ENCODE measurements around the gene HNRNPU.
A peak's percentile ranks its signal among the peaks of the same experiment; 100 is the strongest.

Gene HNRNPU

GRCh38 chr1:244864253-244865027, at the start of gene HNRNPU:
Gene HNRNPU (minus strand): TSS chr1:244864543. CDS start chr1:244864307, 236 bp downstream.
- DNase-seq (ENCODE audit: low read depth in 1 of 2, low spot score in 1 of 2), result peak; percentile 71 to 98
- in situ Hi-C loops (cut with HindIII; ENCODE audit: low pct_unique_long_range_greater_than_20kb, low sequenced_read_pairs), result no loop called here
- TF ChIP-seq JUND (IDR thresholded peaks at IDR 0.05; ENCODE audit: low read depth), result no peak

- no peak for TF ChIP-seq JUND (IDR thresholded peaks at IDR 0.05; ENCODE audit: low read depth)
- in situ Hi-C loops (cut with HindIII; ENCODE audit: low pct_unique_long_range_greater_than_20kb, low sequenced_read_pairs), result no loop called here
- DNase-seq (ENCODE audit: low read depth in 1 of 2, low spot score in 1 of 2), result no peak
Observed at GRCh38 chr1:244913806-244914205, 49.5 kb upstream of the HNRNPU start.

GRCh38 chr1:244904119-244904518, 39.8 kb upstream of the HNRNPU start:
- in situ Hi-C loops (cut with HindIII; ENCODE audit: low pct_unique_long_range_greater_than_20kb, low sequenced_read_pairs), result no loop called here
- no peak for TF ChIP-seq JUND (IDR thresholded peaks at IDR 0.05; ENCODE audit: low read depth)
- DNase-seq (ENCODE audit: low read depth in 1 of 2, low spot score in 1 of 2), result no peak

- no peak for TF ChIP-seq JUND (IDR thresholded peaks at IDR 0.05; ENCODE audit: low read depth)
- in situ Hi-C loops (cut with HindIII; ENCODE audit: low pct_unique_long_range_greater_than_20kb, low sequenced_read_pairs), result no loop called here
- no peak for DNase-seq (ENCODE audit: low read depth in 1 of 2, low spot score in 1 of 2)
Observed at GRCh38 chr1:244901400-244902015, 37.2 kb upstream of the HNRNPU start.

GRCh38 chr1:244897476-244898254, 33.3 kb upstream of the HNRNPU start:
- in situ Hi-C loops (cut with HindIII; ENCODE audit: low pct_unique_long_range_greater_than_20kb, low sequenced_read_pairs), result no loop called here
- no peak for TF ChIP-seq JUND (IDR thresholded peaks at IDR 0.05; ENCODE audit: low read depth)
- DNase-seq (ENCODE audit: low read depth in 1 of 2, low spot score in 1 of 2), result no peak

GRCh38 chr1:244896550-244896949, 32.2 kb upstream of the HNRNPU start:
- no peak for DNase-seq (ENCODE audit: low read depth in 1 of 2, low spot score in 1 of 2)
- TF ChIP-seq JUND (IDR thresholded peaks at IDR 0.05; ENCODE audit: low read depth), result no peak
- in situ Hi-C loops (cut with HindIII; ENCODE audit: low pct_unique_long_range_greater_than_20kb, low sequenced_read_pairs), result no loop called here

GRCh38 chr1:244893836-244894235, 29.5 kb upstream of the HNRNPU start:
- no peak for TF ChIP-seq JUND (IDR thresholded peaks at IDR 0.05; ENCODE audit: low read depth)
- in situ Hi-C loops (cut with HindIII; ENCODE audit: low pct_unique_long_range_greater_than_20kb, low sequenced_read_pairs), result no loop called here
- no peak for DNase-seq (ENCODE audit: low read depth in 1 of 2, low spot score in 1 of 2)

- no peak for TF ChIP-seq JUND (IDR thresholded peaks at IDR 0.05; ENCODE audit: low read depth)
- in situ Hi-C loops (cut with HindIII; ENCODE audit: low pct_unique_long_range_greater_than_20kb, low sequenced_read_pairs), result no loop called here
- peak; percentile 35 to 92 for DNase-seq (ENCODE audit: low read depth in 1 of 2, low spot score in 1 of 2)
Observed at GRCh38 chr1:244887281-244887680, 22.9 kb upstream of the HNRNPU start.

GRCh38 chr1:244881552-244882280, 17.4 kb upstream of the HNRNPU start:
- in situ Hi-C loops (cut with HindIII; ENCODE audit: low pct_unique_long_range_greater_than_20kb, low sequenced_read_pairs), result no loop called here

GRCh38 chr1:244878681-244879080, 14.3 kb upstream of the HNRNPU start:
- TF ChIP-seq JUND (IDR thresholded peaks at IDR 0.05; ENCODE audit: low read depth), result no peak
- in situ Hi-C loops (cut with HindIII; ENCODE audit: low pct_unique_long_range_greater_than_20kb, low sequenced_read_pairs), result no loop called here
- DNase-seq (ENCODE audit: low read depth in 1 of 2, low spot score in 1 of 2), result no peak

More at GRCh38 chr1:244881552-244882280, 17.4 kb upstream of the HNRNPU start:
- no peak for TF ChIP-seq JUND (IDR thresholded peaks at IDR 0.05; ENCODE audit: low read depth)
- DNase-seq (ENCODE audit: low read depth in 1 of 2, low spot score in 1 of 2), result no peak

GRCh38 chr1:244876228-244876910, 12.0 kb upstream of the HNRNPU start:
- in situ Hi-C loops (cut with HindIII; ENCODE audit: low pct_unique_long_range_greater_than_20kb, low sequenced_read_pairs), result no loop called here
- TF ChIP-seq JUND (IDR thresholded peaks at IDR 0.05; ENCODE audit: low read depth), result no peak
- no peak for DNase-seq (ENCODE audit: low read depth in 1 of 2, low spot score in 1 of 2)
